ENCODE data around the gene ZMIZ2. TPM values are rescaled to one million over a fixed set of nuclear protein-coding genes. Genes with fewer than 3 reads are reported as not detected.

The ZMIZ2 gene
- total and polyA plus RNA-seq, 9 of the 15 experiments (the other 6 are each of a cell fraction or from before 2014, with no cell fraction given): 0.13 to 40.3 (median 4.9) TPM

- TF ChIP-seq E2F1 (CRISPR knock-in tag; IDR thresholded peaks at IDR 0.05) (peak; percentile 34; the same call in 1 of the 2 replicates), PURB (CRISPR knock-in tag; IDR thresholded peaks at IDR 0.05; ENCODE audit: low read depth) (no peak), ATF6 (CRISPR knock-in tag; IDR thresholded peaks at IDR 0.05) (no peak), MED1 (CRISPR knock-in tag; IDR thresholded peaks at IDR 0.05; ENCODE audit: borderline replicate concordance) (no peak), PHTF2 (CRISPR knock-in tag; IDR thresholded peaks at IDR 0.05) (no peak), LEF1 (IDR thresholded peaks at IDR 0.05) (no peak), ZNF316 (IDR thresholded peaks at IDR 0.05) (no peak), PHB2 (IDR thresholded peaks at IDR 0.05; ENCODE audit: low read depth) (no peak), GATAD2A (IDR thresholded peaks at IDR 0.05) (no peak), YBX1 (IDR thresholded peaks at IDR 0.05) (no peak), ZNF175 (CRISPR knock-in tag; IDR thresholded peaks at IDR 0.05; ENCODE audit: low read depth) (no peak), KDM4B (IDR thresholded peaks at IDR 0.05; ENCODE audit: borderline replicate concordance in 2 of 2, low read depth in 1 of 2) (no peak), ZKSCAN1 (IDR thresholded peaks at IDR 0.05; ENCODE audit: low read depth, low read length) (no peak), TAF9B (IDR thresholded peaks at IDR 0.05; ENCODE audit: partially characterized antibody) (peak; percentile 8), RFX7 (CRISPR knock-in tag; IDR thresholded peaks at IDR 0.05) (no peak), ZFP30 (CRISPR knock-in tag; IDR thresholded peaks at IDR 0.05; ENCODE audit: borderline replicate concordance) (no peak), SREBF2 (CRISPR knock-in tag; IDR thresholded peaks at IDR 0.05) (no peak), XRCC5 (IDR thresholded peaks at IDR 0.05; ENCODE audit: low read depth, low read length) (no peak; the same call in 1 of the 2 replicates), HDAC1 (IDR thresholded peaks at IDR 0.05) (0 out of 4 replicates have a peak, but pooled peaks of 1 of the 2 experiments have one; percentile 12), STAG1 (CRISPR knock-in tag; IDR thresholded peaks at IDR 0.05; ENCODE audit: borderline replicate concordance) (no peak), ARHGAP35 (IDR thresholded peaks at IDR 0.05; ENCODE audit: partially characterized antibody) (no peak), RCOR1 (IDR thresholded peaks at IDR 0.05; ENCODE audit: borderline replicate concordance in 1 of 2, low read depth in 2 of 2, low read length in 2 of 2) (peak in 1 of 2 experiments; percentile 63; a peak in 2 of 4 replicates), THRB (CRISPR knock-in tag; conservative IDR thresholded peaks at IDR 0.05) (peak; percentile 2; the same call in 1 of the 2 replicates), RFX1 (IDR thresholded peaks at IDR 0.05) (no peak), SRSF7 (optimal IDR thresholded peaks at IDR 0.05; ENCODE audit: low read depth, low read length) (no peak), HCFC1 (IDR thresholded peaks at IDR 0.05; ENCODE audit: low read depth, low read length) (no peak)
Observed at GRCh38 chr7:44797329-44798258, 48.9 kb downstream of the ZMIZ2 start (continued).
